Epithelial cell of esophagus (primary cell): Measurements from ENCODE around the gene FDXACB1.
A peak's percentile ranks its signal among the peaks of the same experiment; 100 is the strongest.

Experiments
- DNase-seq: peaks from one replicate; pipeline ENCODE4 v3.0.0; 2010; ENCODE audit warnings: low read depth
- H3K4me3 ChIP-seq: 2 replicates; pipeline ENCODE4 v1.5.1; 2011; ENCODE audit warnings: mild to moderate bottlenecking, low read length, control low read depth
- CTCF ChIP-seq: IDR thresholded peaks from 2 replicates; pipeline ENCODE4 v1.5.1; 2011; ENCODE audit warnings: low read depth, mild to moderate bottlenecking, low read length, control low read depth, inconsistent platforms; ENCODE audit not compliant: insufficient read depth; ENCODE audit errors: missing control alignments

The FDXACB1 gene

GRCh38 chr11:111913997-111914396 is 35.0 kb upstream of the FDXACB1 start:
- TF ChIP-seq CTCF = no peak
- no peak overlapping the region for H3K4me3 ChIP-seq
- peak; percentile 47 for DNase-seq

DNA sequence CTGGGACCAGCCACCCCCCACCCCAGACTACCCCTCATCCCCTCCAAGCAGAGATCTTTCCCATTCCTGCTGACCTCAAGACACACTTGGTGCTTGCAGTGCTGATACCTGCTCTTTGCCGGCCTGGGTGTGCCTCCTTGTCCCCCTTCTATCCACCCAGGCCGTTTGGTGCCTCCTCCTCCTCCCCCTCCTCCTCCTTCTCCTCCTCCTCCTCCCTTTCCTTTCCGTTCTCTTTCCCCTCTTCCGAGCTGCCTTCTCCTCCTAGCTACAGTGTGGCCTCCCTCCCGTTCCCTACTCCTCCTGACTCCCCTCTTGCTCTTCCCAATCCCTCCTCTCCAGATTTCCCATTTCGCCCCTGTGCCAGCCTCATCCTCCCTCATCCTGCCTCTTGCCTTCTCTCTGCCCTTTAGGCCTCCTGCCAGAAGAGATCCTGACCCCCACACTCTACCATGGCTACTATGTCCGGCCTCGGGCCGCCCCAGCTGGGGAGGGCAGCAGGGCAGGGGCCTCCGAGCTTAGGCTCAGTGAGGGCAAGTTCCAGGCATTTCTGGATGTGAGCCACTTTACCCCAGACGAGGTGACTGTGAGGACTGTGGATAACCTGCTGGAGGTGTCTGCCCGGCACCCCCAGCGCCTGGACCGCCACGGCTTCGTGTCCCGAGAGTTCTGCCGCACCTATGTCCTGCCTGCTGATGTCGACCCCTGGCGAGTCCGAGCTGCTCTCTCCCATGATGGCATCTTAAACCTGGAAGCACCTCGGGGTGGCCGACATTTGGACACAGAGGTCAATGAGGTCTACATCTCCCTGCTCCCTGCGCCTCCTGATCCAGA is 34.3 kb upstream of the FDXACB1 start:
- DNase-seq = no peak
- H3K4me3 ChIP-seq = no peak overlapping the region
- no peak for TF ChIP-seq CTCF

- peak within 1 kb of the TSS; percentile 51 for H3K4me3 ChIP-seq
- no peak for TF ChIP-seq CTCF
Observed at GRCh38 chr11:111912535-111912934, 33.6 kb upstream of the FDXACB1 start, which contains the start of gene HSPB2. Gene HSPB2, plus strand, starts transcription at chr11:111912734. Its CDS starts 96 bp downstream, at chr11:111912830.

GRCh38 chr11:111911563-111912401 is 32.8 kb upstream of the FDXACB1 start, which contains the start of gene CRYAB:
Gene CRYAB, minus strand, starts transcription at chr11:111911770. Its CDS starts 46 bp downstream, at chr11:111911724.
- TF ChIP-seq CTCF = no peak
- peak; percentile 98 for DNase-seq
- H3K4me3 ChIP-seq = peak within 1 kb of the TSS; percentile 51

More at GRCh38 chr11:111912535-111912934, 33.6 kb upstream of the FDXACB1 start, which contains the start of gene HSPB2:
- DNase-seq = no peak

DNA sequence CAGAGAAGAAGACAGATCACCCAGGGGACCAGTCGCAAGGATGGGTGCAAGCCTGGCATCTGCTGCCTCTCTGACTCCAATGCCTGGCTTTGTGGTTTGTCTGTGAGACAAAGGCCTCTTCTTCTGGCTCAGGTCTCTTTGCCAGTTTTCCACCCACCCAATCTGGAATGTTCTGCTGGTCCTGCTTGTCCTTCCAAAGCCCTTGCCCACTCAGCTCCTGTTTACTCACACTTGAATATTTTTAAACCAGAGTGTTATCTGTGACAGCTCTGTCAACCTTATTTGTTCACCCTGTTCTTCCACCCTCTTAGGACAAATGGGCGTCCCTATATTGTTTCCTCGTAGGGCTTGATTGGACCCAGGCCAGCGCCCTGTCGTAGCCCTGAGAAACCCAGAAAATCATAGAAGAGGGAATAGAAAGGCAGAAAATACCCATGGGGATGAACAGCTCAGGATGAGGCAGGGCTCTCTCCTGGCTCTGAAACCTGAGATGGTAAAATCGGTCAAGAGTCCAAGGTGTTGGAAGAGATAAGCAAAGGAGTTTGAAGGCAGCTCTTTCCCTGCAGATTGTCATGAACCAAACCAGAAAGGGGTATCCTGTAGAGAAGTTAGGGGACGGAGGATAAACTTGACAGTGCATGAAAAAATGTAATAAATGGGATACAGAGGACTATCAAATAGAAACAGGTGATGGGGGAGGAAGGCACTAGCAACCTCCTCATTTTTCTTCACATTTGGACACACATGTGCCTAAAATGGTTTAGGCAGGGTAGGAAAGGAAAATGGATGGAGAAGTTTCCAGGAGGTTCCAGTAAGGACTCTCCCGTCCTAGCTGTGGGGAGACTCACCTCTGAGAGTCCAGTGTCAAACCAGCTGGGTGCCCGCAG is 32.0 kb upstream of the FDXACB1 start:
- peak overlapping the region; percentile 51 for H3K4me3 ChIP-seq

More for the DNA sequence above, 32.0 kb upstream of the FDXACB1 start:
- DNase-seq = peak; percentile 9
- no peak for TF ChIP-seq CTCF
